HG03442 (cell line): ENCODE results near the gene ZMYND19.
"Not testable (repeated sequence)": the region's sequence is repeated elsewhere in the genome, so short reads cannot be mapped to it uniquely, and the experiment has no call there.

ENCODE experiments used
- ATAC-seq: cut with Tn5 transposase; IDR thresholded peaks from one replicate; pipeline ENCODE4 v1.9.1; 2021; ENCODE audit warnings: mild to moderate bottlenecking, moderate library complexity; ENCODE audit not compliant: unreplicated experiment

Gene ZMYND19

DNA sequence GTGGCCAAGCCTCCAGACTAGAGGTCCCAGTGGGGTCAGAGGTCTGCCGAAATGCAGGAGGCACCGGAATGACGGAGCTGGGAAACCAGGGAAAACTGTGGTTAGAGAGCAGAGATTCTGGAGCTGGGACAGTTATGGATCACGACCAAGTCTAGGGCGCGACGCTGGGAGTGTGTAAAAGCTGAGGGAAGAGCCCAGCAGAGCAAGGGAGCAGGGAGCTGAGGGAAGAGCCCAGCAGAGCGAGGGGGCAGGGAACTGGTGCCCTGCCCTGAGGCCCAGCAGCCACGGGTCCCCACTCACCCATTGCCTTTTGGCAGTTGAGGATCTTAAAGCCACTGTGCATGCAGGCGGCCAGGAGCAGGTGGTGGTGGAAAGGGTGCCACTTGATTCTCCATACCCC lies 26.2 kb downstream of the ZMYND19 start:
- no peak for ATAC-seq

GRCh38 chr9:137558127-137558526 lies 32.2 kb downstream of the ZMYND19 start:
- no peak for ATAC-seq

DNA sequence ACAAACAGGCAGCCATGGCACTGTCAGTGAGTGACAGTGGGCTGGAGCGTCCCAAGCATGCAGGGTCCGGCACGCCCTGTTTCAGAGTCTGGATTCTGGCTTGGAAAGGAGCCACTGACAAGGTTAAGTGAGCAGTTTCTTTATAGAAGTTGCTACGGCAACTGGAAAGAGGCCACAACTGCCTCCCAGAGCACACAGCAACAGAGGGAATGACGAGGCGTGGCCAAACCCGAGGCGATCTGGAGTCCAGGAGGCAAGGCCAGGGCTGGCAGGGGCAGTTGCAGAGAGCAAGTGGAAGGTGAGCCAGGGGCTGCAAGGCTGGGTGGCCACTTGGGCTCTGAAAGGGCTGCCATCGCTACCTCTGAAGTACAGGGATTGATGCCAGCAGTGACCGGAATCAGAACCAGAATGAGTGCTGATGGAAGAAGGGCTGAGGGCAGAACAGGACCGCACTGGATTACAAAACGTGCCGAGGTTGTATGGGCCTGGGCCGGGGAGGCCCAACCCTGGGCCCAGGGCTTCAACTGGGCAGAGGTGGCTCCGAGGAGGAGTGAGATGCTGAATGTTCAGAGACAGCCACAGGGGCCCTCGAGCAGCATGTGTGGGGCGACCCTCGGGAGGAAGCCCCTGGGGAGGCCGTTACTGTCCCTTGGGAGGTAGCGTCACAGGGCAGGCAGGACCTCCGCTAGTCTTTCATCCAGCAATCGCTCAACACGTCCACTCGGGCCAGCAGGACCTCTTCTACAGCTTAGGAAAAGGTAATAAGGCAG lies 34.1 kb downstream of the ZMYND19 start:
- ATAC-seq, result no peak

DNA sequence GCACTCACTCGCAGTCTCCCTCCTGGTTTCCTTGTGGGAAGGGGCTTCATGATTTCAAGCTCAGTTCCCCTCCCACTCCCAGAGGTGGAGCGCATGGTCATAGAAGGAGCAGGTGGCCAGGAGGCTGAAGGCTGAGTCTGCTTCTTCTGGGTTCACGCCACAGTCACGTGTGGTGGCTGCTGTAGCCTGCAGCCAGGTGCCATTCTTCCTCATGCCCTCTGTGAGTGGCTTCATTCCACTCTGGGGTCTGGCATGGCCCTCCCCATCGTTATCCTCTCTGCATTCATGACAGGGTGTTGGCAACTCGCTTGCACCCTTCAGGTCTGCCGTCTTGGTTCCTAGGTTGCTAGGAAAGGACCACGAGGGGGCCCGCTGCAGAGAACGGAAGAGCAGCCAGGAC lies 35.1 kb downstream of the ZMYND19 start:
- no peak for ATAC-seq

- no peak for ATAC-seq
Observed at GRCh38 chr9:137554349-137554748, 36.0 kb downstream of the ZMYND19 start.

- ATAC-seq, result not testable (repeated sequence)
Observed at GRCh38 chr9:137553654-137554053, 36.7 kb downstream of the ZMYND19 start.

DNA sequence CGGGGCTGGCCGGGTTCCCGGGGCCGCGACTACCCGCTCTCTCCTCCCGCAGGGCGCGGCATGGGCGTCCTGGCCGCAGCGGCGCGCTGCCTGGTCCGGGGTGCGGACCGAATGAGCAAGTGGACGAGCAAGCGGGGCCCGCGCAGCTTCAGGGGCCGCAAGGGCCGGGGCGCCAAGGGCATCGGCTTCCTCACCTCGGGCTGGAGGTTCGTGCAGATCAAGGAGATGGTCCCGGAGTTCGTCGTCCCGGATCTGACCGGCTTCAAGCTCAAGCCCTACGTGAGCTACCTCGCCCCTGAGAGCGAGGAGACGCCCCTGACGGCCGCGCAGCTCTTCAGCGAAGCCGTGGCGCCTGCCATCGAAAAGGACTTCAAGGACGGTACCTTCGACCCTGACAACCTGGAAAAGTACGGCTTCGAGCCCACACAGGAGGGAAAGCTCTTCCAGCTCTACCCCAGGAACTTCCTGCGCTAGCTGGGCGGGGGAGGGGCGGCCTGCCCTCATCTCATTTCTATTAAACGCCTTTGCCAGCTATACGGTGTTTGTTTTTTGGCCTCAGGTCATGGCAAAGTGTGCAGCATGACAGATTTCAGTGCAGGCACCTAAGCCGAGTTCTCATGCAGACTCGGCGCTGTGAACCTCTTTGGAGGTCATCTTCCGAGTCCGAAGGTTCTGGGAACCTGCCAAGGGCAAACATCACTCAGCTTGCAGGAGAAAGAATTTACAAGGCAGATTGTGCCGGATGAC lies 38.1 kb downstream of the ZMYND19 start:
- peak; percentile 16 for ATAC-seq

DNA sequence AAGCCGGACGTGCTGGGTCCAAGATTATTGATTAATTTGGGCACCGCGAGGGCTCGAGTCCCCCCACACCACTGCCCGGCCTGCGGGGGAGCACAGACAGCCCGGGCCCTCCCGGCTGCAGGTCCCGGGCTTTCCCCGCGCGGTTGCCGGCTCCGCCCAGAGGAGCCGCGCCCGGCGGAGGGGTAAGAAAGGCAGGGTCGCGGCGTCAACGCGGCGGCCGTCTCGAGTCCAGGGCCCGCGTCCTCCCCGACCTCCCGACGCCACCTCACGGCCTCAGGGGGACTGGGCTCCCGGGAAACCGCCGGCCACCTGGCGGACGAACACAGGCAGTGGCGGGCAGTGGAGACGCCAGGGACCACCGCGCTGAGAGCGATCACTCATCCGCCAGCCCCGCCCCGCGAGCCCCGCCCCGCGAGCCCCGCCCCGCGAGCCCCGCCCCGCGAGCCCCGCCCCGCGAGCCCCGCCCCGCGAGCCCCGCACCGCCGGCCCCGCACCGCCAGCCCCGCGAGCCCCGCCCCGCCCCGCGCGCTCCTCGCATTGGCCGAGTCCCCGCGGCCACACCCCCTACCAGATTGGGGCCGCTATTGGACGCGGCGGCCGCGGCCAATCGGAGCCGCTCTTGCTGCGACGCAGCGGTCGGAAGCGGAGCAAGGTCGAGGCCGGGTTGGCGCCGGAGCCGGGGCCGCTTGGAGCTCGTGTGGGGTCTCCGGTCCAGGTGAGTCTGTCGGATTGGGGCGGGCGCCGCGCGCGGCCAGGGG lies 38.9 kb downstream of the ZMYND19 start, which contains the start of gene MRPL41:
Gene MRPL41 (plus strand): TSS at position 616 of the 758 bp plus-strand sequence. CDS start 203 bp downstream, outside the sequence.
- peak; percentile 77 for ATAC-seq

DNA sequence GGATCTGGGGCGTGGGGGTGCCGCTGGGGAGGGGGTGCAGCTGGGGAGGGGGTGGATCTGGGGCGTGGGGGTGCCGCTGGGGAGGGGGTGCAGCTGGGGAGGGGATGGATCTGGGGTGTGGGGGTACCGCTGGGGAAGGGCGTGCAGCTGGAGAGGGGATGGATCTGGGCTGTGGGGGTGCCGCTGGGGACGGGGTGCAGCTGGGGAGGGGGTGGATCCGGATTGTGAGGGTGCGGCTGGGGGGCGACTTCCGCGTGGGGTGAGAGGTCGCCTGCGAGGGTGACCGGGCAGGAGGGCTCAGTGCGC lies 39.4 kb downstream of the ZMYND19 start:
- not testable (repeated sequence) for ATAC-seq

DNA sequence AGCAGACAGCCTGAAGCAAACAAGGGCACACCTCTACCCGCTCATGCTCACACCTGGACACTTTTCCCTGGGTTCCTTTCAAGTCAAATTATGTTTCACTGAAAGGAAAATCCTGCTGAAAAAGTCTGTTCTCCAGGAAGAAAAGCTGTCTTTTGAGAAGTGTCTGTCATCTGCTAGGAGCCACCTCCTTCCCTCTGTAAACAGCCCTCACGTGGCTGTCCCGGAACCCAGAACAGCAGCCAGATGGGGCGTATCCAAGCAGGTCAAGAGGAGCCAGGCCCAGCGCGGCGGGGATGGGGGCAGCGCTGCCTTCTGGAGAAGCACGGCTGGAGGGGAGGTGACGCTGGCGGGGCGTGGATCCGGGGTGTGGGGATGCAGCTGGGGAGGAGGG lies 40.1 kb downstream of the ZMYND19 start, which contains the start of gene PNPLA7:
Gene PNPLA7 (minus strand): TSS at position 172 of the 391 bp plus-strand sequence. CDS start 205 bp downstream, outside the sequence.
- ATAC-seq, result no peak

DNA sequence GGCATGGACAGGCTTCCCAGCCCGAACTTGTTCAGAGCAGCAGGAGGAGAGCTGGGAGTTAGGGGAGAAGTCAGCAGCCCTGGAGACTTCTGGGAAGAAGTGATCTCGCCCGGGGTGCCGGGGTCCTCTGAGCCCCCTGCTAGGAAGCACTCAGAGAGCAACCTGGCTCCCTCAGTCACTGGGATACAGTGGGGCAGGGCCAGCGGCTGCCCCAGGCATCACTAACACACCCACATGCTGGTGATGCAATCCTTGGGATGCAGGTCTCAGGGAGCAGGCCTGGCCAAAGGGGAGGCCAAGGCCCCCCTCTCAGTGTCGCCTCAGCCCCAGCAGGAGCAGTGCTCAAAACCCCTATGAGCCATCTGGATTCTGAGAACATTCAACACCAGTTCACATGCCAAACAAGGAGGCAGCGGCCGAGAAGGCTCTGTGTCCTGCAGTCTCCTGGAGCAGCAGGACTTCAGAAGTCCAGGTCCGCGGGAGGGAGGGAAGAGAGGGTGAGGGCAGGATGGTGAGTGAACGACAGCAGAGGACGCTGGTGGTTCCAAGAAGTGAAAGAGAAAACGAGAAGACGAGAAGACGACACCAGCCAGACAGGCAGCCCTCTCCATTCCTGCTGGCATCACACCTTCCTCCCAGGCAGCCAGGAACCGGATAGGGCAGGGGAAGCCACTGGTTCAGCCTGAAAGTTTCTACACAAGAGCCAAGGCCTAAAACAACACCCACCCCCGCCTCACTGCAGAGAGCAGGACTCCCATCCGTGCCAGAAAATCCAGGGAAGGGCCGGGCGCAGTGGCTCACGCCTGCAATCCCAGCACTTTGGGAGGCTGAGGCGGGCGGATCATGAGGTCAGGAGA lies 42.4 kb downstream of the ZMYND19 start:
- no peak for ATAC-seq

DNA sequence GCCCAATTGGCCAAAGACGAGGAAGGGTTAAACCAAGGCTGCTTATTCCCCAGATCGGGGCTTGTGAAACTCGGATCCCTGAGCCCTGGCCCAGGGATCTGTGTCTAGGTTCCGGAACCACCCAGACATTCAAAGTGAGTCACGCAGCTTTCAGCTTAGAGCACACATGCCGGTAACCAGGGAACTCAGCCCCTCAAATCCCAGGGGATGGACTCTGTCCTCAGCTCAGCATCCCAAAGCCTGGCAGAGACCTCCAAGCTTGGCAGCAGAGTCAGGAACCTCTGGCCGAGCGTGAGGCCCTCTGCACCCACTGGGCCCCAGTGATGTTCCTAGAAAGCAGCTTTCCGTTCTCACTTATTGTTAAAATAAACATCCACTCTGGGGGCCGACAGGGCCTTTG lies 45.2 kb downstream of the ZMYND19 start:
- ATAC-seq, result no peak

GRCh38 chr9:137544176-137544760 lies 46.0 kb downstream of the ZMYND19 start:
- no peak for ATAC-seq

- ATAC-seq, result no peak
Observed at GRCh38 chr9:137543237-137543963, 46.9 kb downstream of the ZMYND19 start.

DNA sequence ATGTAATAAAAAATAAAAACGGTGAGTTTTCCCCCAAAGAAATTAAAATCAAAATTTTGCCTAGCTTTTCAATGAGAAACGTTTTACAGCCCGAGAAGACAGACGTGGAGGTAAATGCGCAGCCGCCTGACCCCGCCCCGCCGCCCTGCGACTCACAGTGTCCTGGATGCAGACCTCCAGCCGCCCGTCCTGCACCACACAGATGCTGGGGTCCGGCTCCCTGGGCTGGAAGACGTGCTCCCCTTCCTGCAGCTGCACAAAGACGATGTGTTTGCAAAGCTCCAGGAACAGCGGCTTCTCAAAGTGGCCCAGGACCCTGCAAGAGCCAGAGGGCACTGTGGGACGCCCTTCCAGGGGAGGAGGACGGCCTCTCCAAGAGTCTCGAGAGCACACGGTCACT lies 47.8 kb downstream of the ZMYND19 start:
- ATAC-seq, result no peak

DNA sequence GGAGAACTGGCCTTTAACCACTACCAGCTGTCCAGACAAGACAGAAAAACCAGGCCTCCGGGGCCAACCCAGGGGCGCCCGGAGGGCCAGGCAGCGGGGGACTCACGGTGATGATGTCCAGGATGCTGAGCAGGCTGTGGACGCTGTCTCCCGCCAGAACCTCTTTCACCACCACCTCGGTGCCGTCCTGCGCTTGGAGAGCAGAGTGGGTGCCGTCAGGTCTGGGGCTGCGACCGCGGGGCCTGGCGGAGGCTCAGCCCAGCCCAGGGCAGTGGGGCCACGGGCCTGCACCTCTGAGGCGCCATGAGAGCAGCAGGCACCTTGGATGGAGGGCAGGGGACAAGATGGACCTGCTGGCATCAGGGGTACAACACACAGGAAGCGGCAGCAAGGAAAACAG lies 49.8 kb downstream of the ZMYND19 start:
- ATAC-seq, result no peak

DNA sequence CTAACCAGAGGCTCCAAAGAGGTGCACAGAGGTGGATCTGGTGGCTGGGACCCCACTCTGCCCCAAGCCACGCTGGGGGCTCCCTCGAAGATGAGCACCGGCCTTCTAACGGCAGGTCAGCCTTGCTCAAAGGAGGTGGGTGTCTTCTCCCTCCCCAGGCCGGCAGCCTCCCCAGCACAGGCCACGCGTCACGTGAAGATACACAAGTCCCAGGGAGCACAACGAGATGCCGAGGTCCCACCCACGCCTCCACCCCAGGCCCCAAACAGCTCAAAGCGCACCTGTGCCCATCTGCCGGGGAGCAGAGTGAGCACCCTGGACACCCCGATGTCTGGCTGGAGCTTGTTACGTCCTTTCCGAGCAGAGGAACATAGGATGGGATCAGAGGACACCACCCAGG lies 52.3 kb downstream of the ZMYND19 start:
- no peak for ATAC-seq

GRCh38 chr9:137536594-137537131 lies 53.6 kb downstream of the ZMYND19 start:
- ATAC-seq, result not testable (repeated sequence)

- no peak for ATAC-seq
Observed at GRCh38 chr9:137535120-137535428, 55.2 kb downstream of the ZMYND19 start.
